H9 (cell line): ENCODE data around the gene CACNB2. TPM values are rescaled to one million over a fixed set of nuclear protein-coding genes. Genes with fewer than 3 reads are reported as not detected.

Experiments
- DNase-seq: peaks from one replicate; pipeline ENCODE4 v3.0.0-alpha.2; 2017
- H2AFZ ChIP-seq: one replicate; pipeline ENCODE4 v1.6.1; 2013; ENCODE audit warnings: mild to moderate bottlenecking, low read length, control low read depth, moderate library complexity
- H2AK5ac ChIP-seq: 2 replicates; pipeline ENCODE4 v1.6.1; 2013; ENCODE audit warnings: low read length, control low read depth, mixed read lengths; ENCODE audit not compliant: insufficient read length
- H2BK120ac ChIP-seq: one replicate; pipeline ENCODE4 v1.6.1; 2013; ENCODE audit warnings: low read depth, mild to moderate bottlenecking, low read length, control low read depth, inconsistent platforms; ENCODE audit not compliant: poor library complexity, severe bottlenecking
- H2BK12ac ChIP-seq: 2 replicates; pipeline ENCODE4 v1.6.1; 2013; ENCODE audit warnings: low read length, control low read depth, mixed read lengths, low read depth; ENCODE audit not compliant: insufficient read length
- H2BK15ac ChIP-seq: 2 replicates; pipeline ENCODE4 v1.6.1; 2013; ENCODE audit warnings: low read depth, low read length, control low read depth
- H2BK20ac ChIP-seq: one replicate; pipeline ENCODE4 v1.6.1; 2013; ENCODE audit warnings: low read depth, mild to moderate bottlenecking, low read length, control low read depth, inconsistent platforms; ENCODE audit not compliant: poor library complexity, severe bottlenecking
- H2BK5ac ChIP-seq: 2 replicates; pipeline ENCODE4 v1.6.1; 2013; ENCODE audit warnings: low read length, control low read depth, mixed read lengths; ENCODE audit not compliant: insufficient read length
- H3K14ac ChIP-seq: 2 replicates; pipeline ENCODE4 v1.6.1; 2013; ENCODE audit warnings: low read length, control low read depth; ENCODE audit not compliant: insufficient read depth
- H3K18ac ChIP-seq: 2 replicates; pipeline ENCODE4 v1.6.1; 2013; ENCODE audit warnings: low read depth, mild to moderate bottlenecking, mixed read lengths, low read length, control low read depth; ENCODE audit not compliant: insufficient read length
- H3K23ac ChIP-seq: 2 replicates; pipeline ENCODE4 v1.6.1; 2013; ENCODE audit warnings: low read length, control low read depth, mixed read lengths, low read depth; ENCODE audit not compliant: insufficient read length
- H3K23me2 ChIP-seq: 2 replicates; pipeline ENCODE4 v1.6.1; 2013; ENCODE audit warnings: low read depth, mild to moderate bottlenecking, mixed read lengths, low read length, control low read depth; ENCODE audit not compliant: insufficient read length, poor library complexity, severe bottlenecking
- H3K27ac ChIP-seq: 2 replicates; pipeline ENCODE4 v1.5.1; 2013; ENCODE audit warnings: low read length, control low read depth, mixed read lengths, low read depth; ENCODE audit not compliant: insufficient read length
- H3K27me3 ChIP-seq: 2 replicates; pipeline ENCODE4 v1.6.1; 2013; ENCODE audit warnings: low read length, control low read depth, inconsistent platforms; ENCODE audit not compliant: insufficient read depth
- H3K4ac ChIP-seq: 2 replicates; pipeline ENCODE4 v1.6.1; 2013; ENCODE audit warnings: low read depth, mild to moderate bottlenecking, control low read depth, inconsistent platforms, low read length, moderate library complexity
- H3K4me1 ChIP-seq: 2 replicates; pipeline ENCODE4 v1.6.1; 2013; ENCODE audit warnings: low read length, control low read depth, inconsistent platforms; ENCODE audit not compliant: insufficient read depth
- H3K4me2 ChIP-seq: 2 replicates; pipeline ENCODE4 v1.6.1; 2013; ENCODE audit warnings: low read length, control low read depth, mixed read lengths; ENCODE audit not compliant: insufficient read length, insufficient read depth
- H3K56ac ChIP-seq: 2 replicates; pipeline ENCODE4 v1.6.1; 2013; ENCODE audit warnings: low read depth, mild to moderate bottlenecking, mixed read lengths, low read length, control low read depth; ENCODE audit not compliant: insufficient read length
- H3K79me1 ChIP-seq: 2 replicates; pipeline ENCODE4 v1.6.1; 2013; ENCODE audit warnings: low read depth, mild to moderate bottlenecking, moderate library complexity, low read length, control low read depth, inconsistent platforms; ENCODE audit not compliant: insufficient read depth, poor library complexity, severe bottlenecking
- H3K79me2 ChIP-seq: 2 replicates; pipeline ENCODE4 v1.6.1; 2013; ENCODE audit warnings: low read length, control low read depth, inconsistent platforms; ENCODE audit not compliant: insufficient read depth
- H3K9ac ChIP-seq: 2 replicates; pipeline ENCODE4 v1.6.1; 2013; ENCODE audit warnings: low read length, control low read depth, mixed read lengths; ENCODE audit not compliant: insufficient read length; ENCODE audit errors: extremely low read depth
- H3K9me3 ChIP-seq: one replicate; pipeline ENCODE4 v1.6.1; 2013; ENCODE audit warnings: low read depth, low read length, inconsistent platforms; ENCODE audit not compliant: control insufficient read depth
- H3T11ph ChIP-seq: one replicate; pipeline ENCODE4 v1.6.1; 2013; ENCODE audit warnings: mild to moderate bottlenecking, low read length, control low read depth, inconsistent platforms
- H4K20me1 ChIP-seq: one replicate; pipeline ENCODE4 v1.6.1; 2013; ENCODE audit not compliant: control insufficient read depth, insufficient read length, insufficient read depth
- H4K5ac ChIP-seq: 2 replicates; pipeline ENCODE4 v1.6.1; 2013; ENCODE audit warnings: low read depth, mild to moderate bottlenecking, mixed read lengths, low read length, control low read depth; ENCODE audit not compliant: insufficient read length
- H4K8ac ChIP-seq: replicated peaks from 2 replicates; pipeline ENCODE4 v1.6.1; 2013; ENCODE audit warnings: low read length, control low read depth, mixed read lengths, low read depth; ENCODE audit not compliant: insufficient read length
- H4K91ac ChIP-seq: 2 replicates; pipeline ENCODE4 v1.6.1; 2013; ENCODE audit warnings: low read depth, mild to moderate bottlenecking, moderate library complexity, mixed read lengths, low read length, control low read depth; ENCODE audit not compliant: insufficient read length
- H3K27ac Mint-ChIP-seq, 3 experiments: 2 replicates in 2 of 3; 3 replicates in 1 of 3; pipeline ENCODE4 v1.8.0; 2020 to 2021; ENCODE audit warnings: mixed read lengths in 3 of 3, mild to moderate bottlenecking in 1 of 3, moderate library complexity in 1 of 3
- H3K27me3 Mint-ChIP-seq: 2 replicates; pipeline ENCODE4 v1.8.0; 2021; ENCODE audit warnings: low read depth, mild to moderate bottlenecking, moderate library complexity, mixed read lengths
- H3K36me3 Mint-ChIP-seq, 3 experiments: 2 replicates in 2 of 3; 3 replicates in 1 of 3; pipeline ENCODE4 v1.8.0; 2020 to 2021; ENCODE audit warnings: low read depth in 3 of 3, mixed read lengths in 3 of 3; ENCODE audit not compliant: insufficient read depth in 1 of 3
- H3K4me1 Mint-ChIP-seq, 2 experiments: 2 replicates each; pipeline ENCODE4 v1.8.0; 2020; ENCODE audit warnings: mixed read lengths in 2 of 2
- H3K4me3 Mint-ChIP-seq, 2 experiments: 2 replicates in 1 of 2; 3 replicates in 1 of 2; pipeline ENCODE4 v1.8.0; 2020 to 2021; ENCODE audit warnings: mild to moderate bottlenecking in 2 of 2, mixed read lengths in 2 of 2, moderate library complexity in 1 of 2
- H3K9me3 Mint-ChIP-seq, 2 experiments: 2 replicates in 1 of 2; 3 replicates in 1 of 2; pipeline ENCODE4 v1.8.0; 2020; ENCODE audit warnings: mild to moderate bottlenecking in 2 of 2, mixed read lengths in 2 of 2, moderate library complexity in 1 of 2
- WGBS: extraction: QIAGEN DNeasy Blood & Tissue Kit; methylation state at CpG from one replicate; pipeline ENCODE4 v1.1.7; 2013; ENCODE audit warnings: missing lambda C conversion rate, low lambda C conversion rate, mixed read lengths; ENCODE audit not compliant: insufficient read length; ENCODE audit errors: extremely low coverage; 5-methylcytosine and 5-hydroxymethylcytosine counted together
- total RNA-seq: library from RNA; stranded (reverse); gene quantifications from 2 replicates; pipeline ENCODE4 v1.2.1, GENCODE V29; 2021
- TF ChIP-seq, protein P1 (sequence below): fragments of 200-600 bp; sonication (generic); conservative IDR thresholded peaks from 3 replicates; pipeline ENCODE4 v1.8.0; 2021; ENCODE audit warnings: antibody characterized with exemption, mild to moderate bottlenecking

The CACNB2 gene
- total RNA-seq, 1 experiment from 2014 or later = 2.6 TPM

DNA sequence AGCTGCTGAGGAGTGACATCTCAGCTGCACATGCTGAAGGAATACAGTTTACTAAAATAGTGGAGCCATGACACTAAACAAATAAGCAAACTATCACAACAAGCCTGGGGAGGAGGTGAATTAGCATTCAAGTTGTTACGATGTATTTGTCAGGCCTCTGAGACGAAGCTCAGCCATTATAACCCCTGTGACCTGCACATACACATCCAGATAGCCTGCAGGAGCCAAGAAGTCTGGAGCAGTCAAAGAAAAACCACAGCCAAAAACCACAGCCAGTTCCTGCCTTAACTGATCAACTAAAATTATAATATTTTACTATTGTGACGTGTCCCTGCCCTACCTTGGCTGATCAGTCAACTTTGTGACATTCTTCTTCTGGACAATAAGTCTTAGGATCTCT lies 442.6 kb downstream of the CACNB2 start:
- Histone ChIP-seq H3K79me2 (no peaks in the 10 kb centered on the region), H3K27me3 (no peaks in the 10 kb centered on the region), H3K56ac (no peak overlapping the region), H3K4ac (no peak overlapping the region), H4K91ac (no peak overlapping the region), H3K18ac (no peak overlapping the region), H4K20me1 (no peaks in the 10 kb centered on the region), H3K23me2 (no peaks in the 10 kb centered on the region), H2AK5ac (no peak overlapping the region), H3K4me2 (no peak overlapping the region), H3K23ac (no peak overlapping the region), H4K8ac (no peak overlapping the region), H2BK120ac (no peak overlapping the region), H4K5ac (no peak overlapping the region), H3T11ph (no peak overlapping the region), H3K9me3 (peaks cover 10% of the 10 kb centered on the region), H3K79me1 (no peaks in the 10 kb centered on the region), H3K14ac (no peak overlapping the region), H2BK20ac (no peak overlapping the region), H3K4me1 (no peaks in the 10 kb centered on the region), H2AFZ (no peak overlapping the region), H3K9ac (no peak overlapping the region), H3K27ac (no peak overlapping the region), H2BK12ac (no peak overlapping the region), H2BK15ac (no peak overlapping the region), H2BK5ac (no peak overlapping the region)
- WGBS = no CpG with 5 or more reads among the region's 3 CpGs
- TF ChIP-seq, protein P1, sequence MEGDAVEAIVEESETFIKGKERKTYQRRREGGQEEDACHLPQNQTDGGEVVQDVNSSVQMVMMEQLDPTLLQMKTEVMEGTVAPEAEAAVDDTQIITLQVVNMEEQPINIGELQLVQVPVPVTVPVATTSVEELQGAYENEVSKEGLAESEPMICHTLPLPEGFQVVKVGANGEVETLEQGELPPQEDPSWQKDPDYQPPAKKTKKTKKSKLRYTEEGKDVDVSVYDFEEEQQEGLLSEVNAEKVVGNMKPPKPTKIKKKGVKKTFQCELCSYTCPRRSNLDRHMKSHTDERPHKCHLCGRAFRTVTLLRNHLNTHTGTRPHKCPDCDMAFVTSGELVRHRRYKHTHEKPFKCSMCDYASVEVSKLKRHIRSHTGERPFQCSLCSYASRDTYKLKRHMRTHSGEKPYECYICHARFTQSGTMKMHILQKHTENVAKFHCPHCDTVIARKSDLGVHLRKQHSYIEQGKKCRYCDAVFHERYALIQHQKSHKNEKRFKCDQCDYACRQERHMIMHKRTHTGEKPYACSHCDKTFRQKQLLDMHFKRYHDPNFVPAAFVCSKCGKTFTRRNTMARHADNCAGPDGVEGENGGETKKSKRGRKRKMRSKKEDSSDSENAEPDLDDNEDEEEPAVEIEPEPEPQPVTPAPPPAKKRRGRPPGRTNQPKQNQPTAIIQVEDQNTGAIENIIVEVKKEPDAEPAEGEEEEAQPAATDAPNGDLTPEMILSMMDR = no peak
- Mint-ChIP-seq H3K36me3 (peaks cover 57 to 69% (median 64%) of the 10 kb centered on the region in 3 experiments), H3K27ac (no peak overlapping the region), H3K4me1 (peaks cover 2 to 13% of the 10 kb centered on the region in 2 experiments; a peak in 2 of 4 replicates), H3K27me3 (no peaks in the 10 kb centered on the region), H3K9me3 (peaks cover 6 to 9% of the 10 kb centered on the region in 2 experiments), H3K4me3 (no peak overlapping the region)
- DNase-seq = no peak
